Measurements from ENCODE around the gene VSIG10L2.
"Not testable (repeated sequence)": the region's sequence is repeated elsewhere in the genome, so short reads cannot be mapped to it uniquely, and the experiment has no call there.

The VSIG10L2 gene

GRCh38 chr11:125971618-125972017 lies 25.8 kb downstream of the VSIG10L2 start:
- Histone ChIP-seq H3K27ac (ENCODE audit: low read length) (no peak overlapping the region), H3K9ac (ENCODE audit: low read length in 2 of 2) (no peak overlapping the region), H3K27me3 (ENCODE audit: control insufficient read depth in 1 of 2, insufficient read depth in 2 of 2, low read length in 2 of 2) (no peaks in the 10 kb centered on the region), H3K4me1 (ENCODE audit: control insufficient read depth, insufficient read depth, low read length) (no peaks in the 10 kb centered on the region), H3K9me3 (ENCODE audit: control insufficient read depth in 2 of 2, low read length in 2 of 2) (no peaks in the 10 kb centered on the region), H3K36me3 (ENCODE audit: control insufficient read depth in 2 of 2, insufficient read depth in 2 of 2, low read length in 2 of 2) (peaks cover 4 to 7% of the 10 kb centered on the region in 2 donors), H3K4me3 (ENCODE audit: low read length in 2 of 2) (no peak overlapping the region)

GRCh38 chr11:125974284-125974683 lies 28.4 kb downstream of the VSIG10L2 start:
- Histone ChIP-seq H3K36me3 (ENCODE audit: control insufficient read depth in 2 of 2, insufficient read depth in 2 of 2, low read length in 2 of 2) (peaks cover 4 to 7% of the 10 kb centered on the region in 2 donors), H3K4me3 (ENCODE audit: low read length in 2 of 2) (no peak overlapping the region), H3K27me3 (ENCODE audit: control insufficient read depth in 1 of 2, insufficient read depth in 2 of 2, low read length in 2 of 2) (no peaks in the 10 kb centered on the region), H3K9me3 (ENCODE audit: control insufficient read depth in 2 of 2, low read length in 2 of 2) (no peaks in the 10 kb centered on the region), H3K9ac (ENCODE audit: low read length in 2 of 2) (no peak overlapping the region), H3K27ac (ENCODE audit: low read length) (no peak overlapping the region), H3K4me1 (ENCODE audit: control insufficient read depth, insufficient read depth, low read length) (no peaks in the 10 kb centered on the region)

- Histone ChIP-seq H3K9me3 (ENCODE audit: control insufficient read depth in 2 of 2, low read length in 2 of 2) (no peaks in the 10 kb centered on the region), H3K9ac (ENCODE audit: low read length in 2 of 2) (no peak overlapping the region), H3K4me1 (ENCODE audit: control insufficient read depth, insufficient read depth, low read length) (no peaks in the 10 kb centered on the region), H3K4me3 (ENCODE audit: low read length in 2 of 2) (no peak overlapping the region), H3K27ac (ENCODE audit: low read length) (no peak overlapping the region), H3K36me3 (ENCODE audit: control insufficient read depth in 2 of 2, insufficient read depth in 2 of 2, low read length in 2 of 2) (peaks cover 2 to 3% of the 10 kb centered on the region in 2 donors), H3K27me3 (ENCODE audit: control insufficient read depth in 1 of 2, insufficient read depth in 2 of 2, low read length in 2 of 2) (no peaks in the 10 kb centered on the region)
Observed at GRCh38 chr11:125975634-125976033, 29.8 kb downstream of the VSIG10L2 start.

GRCh38 chr11:125976156-125976555 lies 30.3 kb downstream of the VSIG10L2 start:
- Histone ChIP-seq H3K4me1 (ENCODE audit: control insufficient read depth, insufficient read depth, low read length) (no peaks in the 10 kb centered on the region), H3K9me3 (ENCODE audit: control insufficient read depth in 2 of 2, low read length in 2 of 2) (no peaks in the 10 kb centered on the region), H3K9ac (ENCODE audit: low read length in 2 of 2) (no peak overlapping the region), H3K4me3 (ENCODE audit: low read length in 2 of 2) (no peak overlapping the region), H3K27ac (ENCODE audit: low read length) (no peak overlapping the region), H3K27me3 (ENCODE audit: control insufficient read depth in 1 of 2, insufficient read depth in 2 of 2, low read length in 2 of 2) (no peaks in the 10 kb centered on the region), H3K36me3 (ENCODE audit: control insufficient read depth in 2 of 2, insufficient read depth in 2 of 2, low read length in 2 of 2) (peaks cover 7 to 8% of the 10 kb centered on the region in 2 donors)

GRCh38 chr11:125977333-125977732 lies 31.5 kb downstream of the VSIG10L2 start:
- Histone ChIP-seq H3K27me3 (ENCODE audit: control insufficient read depth in 1 of 2, insufficient read depth in 2 of 2, low read length in 2 of 2) (no peaks in the 10 kb centered on the region), H3K4me1 (ENCODE audit: control insufficient read depth, insufficient read depth, low read length) (no peaks in the 10 kb centered on the region), H3K9me3 (ENCODE audit: control insufficient read depth in 2 of 2, low read length in 2 of 2) (no peaks in the 10 kb centered on the region), H3K27ac (ENCODE audit: low read length) (no peak overlapping the region), H3K9ac (ENCODE audit: low read length in 2 of 2) (no peak overlapping the region), H3K36me3 (ENCODE audit: control insufficient read depth in 2 of 2, insufficient read depth in 2 of 2, low read length in 2 of 2) (peaks cover 9 to 10% of the 10 kb centered on the region in 2 donors), H3K4me3 (ENCODE audit: low read length in 2 of 2) (no peak overlapping the region)

- H3K4me1 ChIP-seq (ENCODE audit: control insufficient read depth, insufficient read depth, low read length): no peaks in the 10 kb centered on the region
- H3K27me3 ChIP-seq (ENCODE audit: control insufficient read depth in 1 of 2, insufficient read depth in 2 of 2, low read length in 2 of 2): no peaks in the 10 kb centered on the region
- no peak overlapping the region for H3K4me3 ChIP-seq (ENCODE audit: low read length in 2 of 2)
- H3K36me3 ChIP-seq (ENCODE audit: control insufficient read depth in 2 of 2, insufficient read depth in 2 of 2, low read length in 2 of 2): peaks cover 14 to 19% of the 10 kb centered on the region in 2 donors
- no peak overlapping the region for H3K27ac ChIP-seq (ENCODE audit: low read length)
- H3K9me3 ChIP-seq (ENCODE audit: control insufficient read depth in 2 of 2, low read length in 2 of 2): no peaks in the 10 kb centered on the region
- H3K9ac ChIP-seq (ENCODE audit: low read length in 2 of 2): no peak overlapping the region
Observed at GRCh38 chr11:125978181-125978716, 32.4 kb downstream of the VSIG10L2 start.

- H3K27me3 ChIP-seq (ENCODE audit: control insufficient read depth in 1 of 2, insufficient read depth in 2 of 2, low read length in 2 of 2): no peaks in the 10 kb centered on the region
- H3K27ac ChIP-seq (ENCODE audit: low read length): no peak overlapping the region
- H3K9ac ChIP-seq (ENCODE audit: low read length in 2 of 2): no peak overlapping the region
- peaks cover 18 to 25% of the 10 kb centered on the region in 2 donors for H3K36me3 ChIP-seq (ENCODE audit: control insufficient read depth in 2 of 2, insufficient read depth in 2 of 2, low read length in 2 of 2)
- no peak overlapping the region for H3K4me3 ChIP-seq (ENCODE audit: low read length in 2 of 2)
- H3K9me3 ChIP-seq (ENCODE audit: control insufficient read depth in 2 of 2, low read length in 2 of 2): no peaks in the 10 kb centered on the region
- H3K4me1 ChIP-seq (ENCODE audit: control insufficient read depth, insufficient read depth, low read length): no peaks in the 10 kb centered on the region
Observed at GRCh38 chr11:125978778-125979407, 33.0 kb downstream of the VSIG10L2 start.

- Histone ChIP-seq H3K9ac (ENCODE audit: low read length in 2 of 2) (no peak overlapping the region), H3K36me3 (ENCODE audit: control insufficient read depth in 2 of 2, insufficient read depth in 2 of 2, low read length in 2 of 2) (peaks cover 20 to 29% of the 10 kb centered on the region in 2 donors), H3K4me3 (ENCODE audit: low read length in 2 of 2) (no peak overlapping the region), H3K27ac (ENCODE audit: low read length) (no peak overlapping the region), H3K4me1 (ENCODE audit: control insufficient read depth, insufficient read depth, low read length) (no peaks in the 10 kb centered on the region), H3K9me3 (ENCODE audit: control insufficient read depth in 2 of 2, low read length in 2 of 2) (no peaks in the 10 kb centered on the region), H3K27me3 (ENCODE audit: control insufficient read depth in 1 of 2, insufficient read depth in 2 of 2, low read length in 2 of 2) (no peaks in the 10 kb centered on the region)
Observed at GRCh38 chr11:125979511-125979910, 33.7 kb downstream of the VSIG10L2 start.

GRCh38 chr11:125980436-125980835 lies 34.6 kb downstream of the VSIG10L2 start:
- Histone ChIP-seq H3K36me3 (ENCODE audit: control insufficient read depth in 2 of 2, insufficient read depth in 2 of 2, low read length in 2 of 2) (peaks cover 19 to 29% of the 10 kb centered on the region in 2 donors), H3K9ac (ENCODE audit: low read length in 2 of 2) (no peak overlapping the region)

GRCh38 chr11:125982348-125982730 lies 36.5 kb downstream of the VSIG10L2 start:
- no peak overlapping the region for H3K4me3 ChIP-seq (ENCODE audit: low read length in 2 of 2)
- H3K4me1 ChIP-seq (ENCODE audit: control insufficient read depth, insufficient read depth, low read length): no peaks in the 10 kb centered on the region
- H3K36me3 ChIP-seq (ENCODE audit: control insufficient read depth in 2 of 2, insufficient read depth in 2 of 2, low read length in 2 of 2): peaks cover 22 to 26% of the 10 kb centered on the region in 2 donors
- no peak overlapping the region for H3K27ac ChIP-seq (ENCODE audit: low read length)
- no peaks in the 10 kb centered on the region for H3K27me3 ChIP-seq (ENCODE audit: control insufficient read depth in 1 of 2, insufficient read depth in 2 of 2, low read length in 2 of 2)
- H3K9ac ChIP-seq (ENCODE audit: low read length in 2 of 2): no peak overlapping the region
- H3K9me3 ChIP-seq (ENCODE audit: control insufficient read depth in 2 of 2, low read length in 2 of 2): no peaks in the 10 kb centered on the region

More at GRCh38 chr11:125980436-125980835, 34.6 kb downstream of the VSIG10L2 start:
- H3K4me1 ChIP-seq (ENCODE audit: control insufficient read depth, insufficient read depth, low read length): no peaks in the 10 kb centered on the region
- no peak overlapping the region for H3K27ac ChIP-seq (ENCODE audit: low read length)
- H3K27me3 ChIP-seq (ENCODE audit: control insufficient read depth in 1 of 2, insufficient read depth in 2 of 2, low read length in 2 of 2): no peaks in the 10 kb centered on the region
- no peak overlapping the region for H3K4me3 ChIP-seq (ENCODE audit: low read length in 2 of 2)
- no peaks in the 10 kb centered on the region for H3K9me3 ChIP-seq (ENCODE audit: control insufficient read depth in 2 of 2, low read length in 2 of 2)

GRCh38 chr11:125985956-125986355 lies 40.1 kb downstream of the VSIG10L2 start:
- H3K4me3 ChIP-seq (ENCODE audit: low read length in 2 of 2); H3K27me3 ChIP-seq (ENCODE audit: control insufficient read depth in 1 of 2, insufficient read depth in 2 of 2, low read length in 2 of 2); H3K27ac ChIP-seq (ENCODE audit: low read length); H3K9me3 ChIP-seq (ENCODE audit: control insufficient read depth in 2 of 2, low read length in 2 of 2); H3K9ac ChIP-seq (ENCODE audit: low read length in 2 of 2); H3K4me1 ChIP-seq (ENCODE audit: control insufficient read depth, insufficient read depth, low read length): not testable (repeated sequence)
- peaks cover 19 to 32% of the 10 kb centered on the region in 2 donors for H3K36me3 ChIP-seq (ENCODE audit: control insufficient read depth in 2 of 2, insufficient read depth in 2 of 2, low read length in 2 of 2)
